T1000 (cell line): ENCODE data around the gene ATP5ME.

Experiments
- DNase-seq: peaks from one replicate; lab custom pipeline; 2025; ENCODE audit warnings: mixed read lengths; lab: John Stamatoyannopoulos, UW

Gene ATP5ME

GRCh38 chr4:633976-634598, 40.0 kb downstream of the ATP5ME start:
- no peak for DNase-seq

- no peak for DNase-seq
Measured at GRCh38 chr4:633406-633805, 40.7 kb downstream of the ATP5ME start.

- DNase-seq = no peak
Measured at GRCh38 chr4:632926-633325, 41.1 kb downstream of the ATP5ME start.

- no peak for DNase-seq
Measured at GRCh38 chr4:632196-632790, 41.8 kb downstream of the ATP5ME start.

DNA sequence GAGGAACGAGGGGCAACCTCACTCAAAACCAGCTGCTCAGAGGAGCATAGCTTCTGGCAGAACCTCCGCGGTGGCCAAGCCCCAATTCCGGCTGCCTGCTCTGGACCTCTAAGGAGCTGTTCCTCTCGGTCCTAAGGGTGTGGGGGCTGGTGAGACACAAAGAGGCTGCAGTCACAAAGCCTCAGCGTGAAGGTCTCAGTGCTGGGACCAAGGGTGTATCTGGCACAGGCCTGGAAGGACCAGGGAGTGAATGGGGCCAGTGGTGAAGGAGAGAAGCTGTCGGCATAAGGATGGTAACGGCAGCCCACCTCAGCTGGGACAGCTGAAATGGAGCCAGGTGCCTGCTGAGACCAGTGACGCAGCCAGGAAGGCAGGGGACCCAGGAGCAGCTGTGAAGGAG, 43.4 kb downstream of the ATP5ME start:
- no peak for DNase-seq

GRCh38 chr4:629915-630641, 44.0 kb downstream of the ATP5ME start:
- DNase-seq = no peak

DNA sequence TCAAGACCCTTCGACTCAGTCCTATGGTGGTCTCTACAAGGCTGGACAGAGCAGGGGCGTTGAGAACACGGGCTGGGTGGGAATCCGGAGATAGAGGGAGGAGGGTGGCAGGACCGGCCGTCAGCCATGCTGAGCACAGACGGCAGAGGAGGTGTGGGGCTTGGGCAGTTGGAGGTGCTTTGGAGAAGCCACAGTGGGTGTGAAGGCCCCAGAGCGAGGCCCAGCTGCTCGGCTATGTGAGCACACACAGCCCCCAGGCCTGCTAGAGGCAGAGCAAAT, 44.5 kb downstream of the ATP5ME start:
- no peak for DNase-seq

GRCh38 chr4:628821-629635, 45.0 kb downstream of the ATP5ME start:
- no peak for DNase-seq

GRCh38 chr4:628311-628741, 45.8 kb downstream of the ATP5ME start:
- DNase-seq = no peak

DNA sequence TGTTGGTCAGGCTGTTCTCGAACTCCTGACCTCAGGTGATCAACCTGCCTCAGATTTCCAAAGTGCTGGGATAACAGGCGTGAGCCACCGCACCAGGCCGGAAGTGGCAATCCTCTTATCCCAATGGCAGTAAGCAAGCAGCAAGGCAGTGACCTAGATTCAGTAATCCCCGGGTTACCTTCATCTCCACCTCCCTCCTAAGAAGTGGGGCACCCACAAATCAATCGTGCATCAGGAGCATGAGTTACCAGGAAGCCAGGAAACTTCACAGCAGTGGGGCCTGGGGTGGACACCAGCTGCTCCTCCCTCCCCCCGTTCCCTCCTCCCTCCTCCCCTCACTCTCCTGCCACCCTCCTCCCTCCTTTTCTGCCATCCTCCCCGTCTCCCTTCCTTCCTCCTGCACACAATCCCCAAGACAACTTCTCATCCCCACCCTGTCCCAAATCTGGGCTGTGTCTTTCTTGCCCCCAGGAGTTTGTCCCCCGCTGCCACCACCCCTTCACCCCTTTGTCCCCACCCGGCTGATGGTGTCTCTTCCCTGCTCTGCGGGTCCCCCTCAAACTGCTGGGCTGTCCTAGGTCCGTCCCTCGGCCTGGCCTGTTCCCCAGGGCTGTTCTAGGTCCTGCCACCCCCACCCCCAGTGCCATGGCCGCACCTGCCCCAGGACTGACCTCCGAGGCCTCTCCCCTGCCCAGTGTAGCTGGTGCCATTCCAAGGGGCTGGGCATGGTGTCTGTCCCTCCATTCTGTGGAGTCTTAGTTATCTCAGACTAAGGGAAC, 46.5 kb downstream of the ATP5ME start:
- no peak for DNase-seq

- DNase-seq = no peak
Measured at GRCh38 chr4:626201-627091, 47.6 kb downstream of the ATP5ME start.

DNA sequence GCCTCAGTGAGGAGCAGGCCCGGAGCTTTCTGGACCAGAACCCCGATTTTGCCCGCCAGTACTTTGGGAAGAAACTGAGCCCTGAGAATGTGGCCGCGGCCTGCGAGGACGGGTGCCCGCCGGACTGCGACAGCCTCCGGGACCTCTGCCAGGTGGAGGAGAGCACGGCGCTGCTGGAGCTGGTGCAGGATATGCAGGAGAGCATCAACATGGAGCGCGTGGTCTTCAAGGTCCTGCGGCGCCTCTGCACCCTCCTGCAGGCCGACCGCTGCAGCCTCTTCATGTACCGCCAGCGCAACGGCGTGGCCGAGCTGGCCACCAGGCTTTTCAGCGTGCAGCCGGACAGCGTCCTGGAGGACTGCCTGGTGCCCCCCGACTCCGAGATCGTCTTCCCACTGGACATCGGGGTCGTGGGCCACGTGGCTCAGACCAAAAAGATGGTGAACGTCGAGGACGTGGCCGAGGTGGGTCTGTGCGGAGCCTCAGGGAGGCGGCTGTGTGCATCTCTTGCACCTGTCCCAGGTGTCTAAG, 48.4 kb downstream of the ATP5ME start:
- no peak for DNase-seq

DNA sequence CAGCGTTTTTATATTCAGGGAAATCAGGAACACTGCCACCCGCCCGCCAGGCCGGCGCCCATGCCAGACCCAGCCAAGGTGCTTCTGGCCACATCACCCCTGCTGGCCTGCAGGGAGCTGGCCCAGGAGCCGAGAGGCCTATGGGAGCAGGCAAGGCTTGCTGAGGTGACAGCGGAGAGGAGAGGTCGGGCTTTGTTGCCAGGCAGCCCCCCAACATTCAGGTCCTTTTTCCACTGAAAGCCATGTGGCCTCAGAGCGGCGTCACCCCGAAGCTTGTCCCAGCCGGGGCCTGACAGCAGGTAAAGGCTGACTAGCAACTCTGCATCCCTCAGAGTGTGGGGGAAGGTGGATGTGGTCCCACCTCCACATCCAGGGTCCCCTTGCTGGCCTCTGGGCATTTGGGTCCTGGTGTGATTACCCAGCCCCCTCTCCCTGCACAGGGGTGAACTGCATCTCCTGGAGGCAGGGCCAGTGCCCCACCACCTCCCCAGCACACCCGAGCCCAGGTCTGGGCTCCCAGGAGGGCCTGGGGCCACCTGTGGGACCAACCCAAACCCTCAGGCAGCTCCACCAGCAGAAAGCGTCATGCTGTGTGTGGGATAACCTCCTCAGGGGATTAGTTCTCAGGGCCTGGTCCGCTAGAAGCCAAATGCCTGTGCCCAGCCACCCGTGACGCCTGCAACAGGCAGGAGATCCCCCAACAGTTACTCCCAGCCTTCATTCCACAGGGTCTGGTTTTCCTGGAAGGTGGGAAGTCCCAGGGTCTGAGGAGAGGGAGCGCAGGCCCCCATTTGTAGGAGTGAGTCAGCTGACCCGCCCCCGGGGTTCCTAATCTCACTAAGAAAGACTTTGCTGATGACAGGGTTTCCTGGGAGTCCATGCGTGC, 49.1 kb downstream of the ATP5ME start, which contains the start of gene PDE6B:
PDE6B (plus strand) TSS at position 869 of the 886 bp plus-strand sequence. CDS start 54 bp downstream, outside the sequence.
- DNase-seq = no peak

DNA sequence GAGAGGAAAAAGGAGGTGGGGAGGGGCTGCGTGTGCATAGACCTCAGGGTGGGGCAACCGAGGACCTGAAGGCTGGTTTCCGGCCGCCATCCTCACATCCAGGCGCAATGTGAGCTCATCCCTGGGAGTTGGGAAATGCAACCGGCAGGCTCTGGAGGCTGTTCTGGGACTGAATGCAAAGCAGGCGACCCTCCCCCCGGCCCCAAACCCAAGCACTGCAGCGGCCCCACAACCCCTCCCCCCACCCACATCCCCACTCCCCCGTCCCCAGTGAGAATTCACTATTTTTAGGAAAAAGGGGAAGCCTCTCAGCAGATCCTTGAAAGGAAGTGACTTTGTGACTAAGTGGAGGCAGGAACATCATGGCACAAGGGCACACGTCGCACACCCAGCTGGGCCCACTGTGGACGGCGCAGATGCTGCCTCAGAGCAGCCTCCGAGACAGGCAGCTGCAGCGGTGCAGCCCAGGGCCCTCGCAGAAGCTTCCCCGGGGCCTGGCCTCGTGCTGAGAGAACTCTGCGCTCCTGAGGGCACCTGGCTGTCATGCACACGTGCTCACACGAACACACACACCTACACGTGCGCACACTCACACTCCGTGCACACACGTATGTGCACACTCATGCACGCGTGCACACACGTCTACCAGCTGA, 50.0 kb downstream of the ATP5ME start:
- no peak for DNase-seq

DNA sequence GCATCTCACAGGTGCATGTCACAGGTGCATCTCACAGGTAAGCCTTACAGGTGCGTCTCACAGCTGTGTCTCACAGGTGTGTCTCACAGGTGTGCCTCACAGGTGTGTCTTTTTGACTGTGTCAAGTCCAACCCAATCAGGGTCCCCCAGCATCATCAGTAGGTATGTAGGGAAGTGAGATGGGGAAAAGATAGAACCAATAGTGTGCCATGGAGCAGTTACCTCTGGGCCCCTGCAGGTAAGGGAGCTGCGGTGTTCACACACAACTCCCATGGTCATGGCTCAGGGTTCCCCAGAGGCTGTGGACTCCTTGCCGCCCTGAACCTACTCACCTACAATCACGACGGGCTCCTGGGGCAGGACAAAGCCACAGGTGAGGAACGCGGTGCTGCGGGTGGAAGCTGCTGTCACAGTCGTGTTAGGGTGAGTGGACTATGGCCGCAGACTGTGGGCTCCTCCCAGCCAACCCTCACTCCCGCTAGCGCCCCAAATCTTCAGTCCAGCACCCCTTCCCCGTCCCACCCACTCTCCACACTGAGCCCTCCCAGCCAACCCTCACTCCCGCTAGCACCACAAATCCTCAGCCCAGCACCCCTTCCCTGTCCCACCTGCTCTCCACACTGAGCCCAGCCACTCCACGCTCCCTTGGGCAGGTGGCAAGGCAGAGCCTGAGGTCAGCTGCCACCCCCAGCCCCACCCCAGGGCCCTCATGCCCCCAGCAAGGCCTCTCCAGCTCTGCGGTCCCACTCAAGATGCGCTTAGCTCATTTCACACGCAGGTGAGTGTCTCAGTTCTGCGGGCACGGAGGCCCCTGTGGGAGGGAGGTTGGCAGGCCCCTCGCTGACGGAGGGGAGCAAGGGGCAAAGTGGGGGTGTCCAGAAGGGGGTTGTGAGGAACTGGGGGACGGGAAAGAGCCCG, 50.8 kb downstream of the ATP5ME start:
- DNase-seq = no peak
